DND-41 (cell line): ENCODE measurements around the gene IL6R.
"Not testable (repeated sequence)": the region's sequence is repeated elsewhere in the genome, so short reads cannot be mapped to it uniquely, and the experiment has no call there.

Source experiments
- EZH2 ChIP-seq: IDR thresholded peaks from 3 replicates; pipeline ENCODE4 v1.6.1; 2012; ENCODE audit warnings: borderline replicate concordance, low read depth, mild to moderate bottlenecking, moderate library complexity, low read length, inconsistent platforms; ENCODE audit not compliant: severe bottlenecking
- TF ChIP-seq, protein P1 (sequence below): IDR thresholded peaks from 2 replicates; pipeline ENCODE4 v1.5.1; 2012; ENCODE audit warnings: borderline replicate concordance, low read length, moderate library complexity, mild to moderate bottlenecking; ENCODE audit not compliant: poor library complexity, severe bottlenecking; ENCODE audit errors: extremely low read depth

DNA sequence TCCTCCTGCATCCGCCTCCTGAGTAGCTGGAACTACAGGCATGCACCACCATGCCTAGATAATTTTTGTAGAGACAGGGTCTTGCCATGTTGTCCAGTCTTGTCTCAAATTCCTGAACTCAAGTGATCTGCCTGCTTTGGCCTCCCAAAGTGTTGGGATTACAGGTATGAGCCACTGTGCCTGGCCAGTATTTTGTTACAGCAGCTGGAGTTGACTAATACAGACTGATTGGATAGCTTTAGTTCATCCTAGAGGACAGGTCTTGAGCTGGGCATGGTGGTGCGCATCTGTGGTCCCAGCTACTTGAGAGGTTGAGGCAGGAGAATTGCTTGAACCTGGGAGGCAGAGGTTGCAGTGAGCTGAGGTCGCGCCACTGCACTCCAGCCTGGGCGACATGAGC lies 44.3 kb upstream of the IL6R start:
- TF ChIP-seq EZH2 = not testable (repeated sequence)
- TF ChIP-seq, protein P1, sequence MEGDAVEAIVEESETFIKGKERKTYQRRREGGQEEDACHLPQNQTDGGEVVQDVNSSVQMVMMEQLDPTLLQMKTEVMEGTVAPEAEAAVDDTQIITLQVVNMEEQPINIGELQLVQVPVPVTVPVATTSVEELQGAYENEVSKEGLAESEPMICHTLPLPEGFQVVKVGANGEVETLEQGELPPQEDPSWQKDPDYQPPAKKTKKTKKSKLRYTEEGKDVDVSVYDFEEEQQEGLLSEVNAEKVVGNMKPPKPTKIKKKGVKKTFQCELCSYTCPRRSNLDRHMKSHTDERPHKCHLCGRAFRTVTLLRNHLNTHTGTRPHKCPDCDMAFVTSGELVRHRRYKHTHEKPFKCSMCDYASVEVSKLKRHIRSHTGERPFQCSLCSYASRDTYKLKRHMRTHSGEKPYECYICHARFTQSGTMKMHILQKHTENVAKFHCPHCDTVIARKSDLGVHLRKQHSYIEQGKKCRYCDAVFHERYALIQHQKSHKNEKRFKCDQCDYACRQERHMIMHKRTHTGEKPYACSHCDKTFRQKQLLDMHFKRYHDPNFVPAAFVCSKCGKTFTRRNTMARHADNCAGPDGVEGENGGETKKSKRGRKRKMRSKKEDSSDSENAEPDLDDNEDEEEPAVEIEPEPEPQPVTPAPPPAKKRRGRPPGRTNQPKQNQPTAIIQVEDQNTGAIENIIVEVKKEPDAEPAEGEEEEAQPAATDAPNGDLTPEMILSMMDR = not testable (repeated sequence)
